ENCODE measurements around the gene ARHGAP10. TPM values are rescaled to one million over a fixed set of nuclear protein-coding genes. Genes with fewer than 3 reads are reported as not detected.

Gene ARHGAP10
- total and polyA plus RNA-seq, 12 donors, result 33.9 to 71.1 (median 60.7) TPM

- H3K36me3 ChIP-seq, result no peaks in the 10 kb centered on the region
- WGBS, 2 donors, result 93 to 95% methylated on average over 7 of the region's 7 CpGs
- intact Hi-C loops (cut with DNase I), result no loop called here
- TF ChIP-seq, protein P1, sequence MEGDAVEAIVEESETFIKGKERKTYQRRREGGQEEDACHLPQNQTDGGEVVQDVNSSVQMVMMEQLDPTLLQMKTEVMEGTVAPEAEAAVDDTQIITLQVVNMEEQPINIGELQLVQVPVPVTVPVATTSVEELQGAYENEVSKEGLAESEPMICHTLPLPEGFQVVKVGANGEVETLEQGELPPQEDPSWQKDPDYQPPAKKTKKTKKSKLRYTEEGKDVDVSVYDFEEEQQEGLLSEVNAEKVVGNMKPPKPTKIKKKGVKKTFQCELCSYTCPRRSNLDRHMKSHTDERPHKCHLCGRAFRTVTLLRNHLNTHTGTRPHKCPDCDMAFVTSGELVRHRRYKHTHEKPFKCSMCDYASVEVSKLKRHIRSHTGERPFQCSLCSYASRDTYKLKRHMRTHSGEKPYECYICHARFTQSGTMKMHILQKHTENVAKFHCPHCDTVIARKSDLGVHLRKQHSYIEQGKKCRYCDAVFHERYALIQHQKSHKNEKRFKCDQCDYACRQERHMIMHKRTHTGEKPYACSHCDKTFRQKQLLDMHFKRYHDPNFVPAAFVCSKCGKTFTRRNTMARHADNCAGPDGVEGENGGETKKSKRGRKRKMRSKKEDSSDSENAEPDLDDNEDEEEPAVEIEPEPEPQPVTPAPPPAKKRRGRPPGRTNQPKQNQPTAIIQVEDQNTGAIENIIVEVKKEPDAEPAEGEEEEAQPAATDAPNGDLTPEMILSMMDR (IDR thresholded peaks at IDR 0.05), result no peak
- no peaks in the 10 kb centered on the region for H3K27me3 ChIP-seq
- DNase-seq, result no peak
- no peak for ATAC-seq
- H3K4me3 ChIP-seq, result no peak overlapping the region
- no peaks in the 10 kb centered on the region for H3K9me3 ChIP-seq
- peak overlapping the region in 6 of 10 donors; percentile 32 to 59 (median 44) for H3K27ac ChIP-seq
- peaks cover 0 to 44% (median 21%) of the 10 kb centered on the region in 9 donors for H3K4me1 ChIP-seq
Measured at GRCh38 chr4:147761218-147761883, 29.5 kb downstream of the ARHGAP10 start.

- no peaks in the 10 kb centered on the region for H3K36me3 ChIP-seq
- 74 to 80% methylated on average over 7 of the region's 7 CpGs for WGBS, 2 donors
- H3K4me1 ChIP-seq, result peaks cover 3 to 49% (median 22%) of the 10 kb centered on the region in 9 donors
- H3K27ac ChIP-seq, result no peak overlapping the region
- ATAC-seq (no peak), DNase-seq (no peak)
- intact Hi-C loops (cut with DNase I), result no loop called here
- no peaks in the 10 kb centered on the region for H3K9me3 ChIP-seq
- TF ChIP-seq, protein P1 (IDR thresholded peaks at IDR 0.05), result no peak
- H3K27me3 ChIP-seq, result no peaks in the 10 kb centered on the region
- H3K4me3 ChIP-seq, result no peak overlapping the region
Measured at GRCh38 chr4:147764337-147764736, 32.4 kb downstream of the ARHGAP10 start.

DNA sequence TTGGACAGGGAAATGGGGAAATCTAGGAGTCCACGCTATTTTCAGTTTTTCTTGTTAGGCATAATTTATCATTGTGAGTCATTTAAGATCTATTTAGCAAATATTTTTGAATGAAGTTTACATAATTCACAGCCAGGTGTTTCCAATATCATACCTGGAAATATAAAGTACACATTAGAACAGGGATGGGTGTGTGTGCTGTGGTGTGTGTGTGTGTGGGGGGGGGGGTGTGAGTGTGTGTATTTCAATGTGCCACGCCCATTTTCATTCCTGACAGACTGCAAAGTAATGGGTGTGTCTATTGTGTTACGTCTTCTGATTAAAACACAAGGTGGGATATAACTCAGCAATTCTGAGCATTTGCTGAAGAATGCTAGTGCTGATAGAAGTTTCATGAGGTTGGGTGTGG, 33.2 kb downstream of the ARHGAP10 start:
- TF ChIP-seq, protein P1 (IDR thresholded peaks at IDR 0.05), result no peak
- 89 to 92% methylated on average over 3 of the region's 3 CpGs for WGBS, 2 donors

DNA sequence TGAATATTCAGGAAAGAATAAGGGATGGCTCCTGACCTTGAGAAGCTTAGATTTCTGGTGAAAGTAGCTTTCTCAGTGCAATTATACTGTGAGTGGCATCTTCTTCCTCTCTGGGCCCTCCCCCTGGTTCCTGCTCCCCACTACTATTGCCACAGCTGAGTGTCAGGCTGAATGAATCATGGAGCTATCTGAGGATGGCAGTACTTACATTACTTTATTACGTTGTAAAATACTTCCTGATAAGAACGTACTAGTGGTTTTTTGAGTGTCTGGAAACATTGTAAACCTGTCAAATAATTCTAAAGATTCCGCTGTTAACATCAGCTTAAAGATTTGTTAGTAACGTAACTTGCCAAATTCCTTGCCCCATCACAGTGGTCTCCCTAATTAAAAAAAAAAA, 36.2 kb downstream of the ARHGAP10 start:
- no peak overlapping the region for H3K4me3 ChIP-seq
- no peaks in the 10 kb centered on the region for H3K36me3 ChIP-seq
- H3K4me1 ChIP-seq, result peaks cover 12 to 60% (median 44%) of the 10 kb centered on the region in 9 donors
- TF ChIP-seq, protein P1 (IDR thresholded peaks at IDR 0.05), result no peak
- DNase-seq (no peak), ATAC-seq (peak in 2 of 8 donors; percentile 34 to 80)
- WGBS, 2 donors, result 54 to 55% methylated on average over 4 of the region's 4 CpGs
- intact Hi-C loops (cut with DNase I), result loop anchor here in 1 of 10 donors (2.0 kb wide), 1 partner anchor 33 kb away; no protein-coding TSS in a partner anchor
- no peak overlapping the region for H3K27ac ChIP-seq
- H3K9me3 ChIP-seq, result no peaks in the 10 kb centered on the region
- H3K27me3 ChIP-seq, result no peaks in the 10 kb centered on the region

More for the DNA sequence above, 33.2 kb downstream of the ARHGAP10 start:
- H3K27me3 ChIP-seq, result no peaks in the 10 kb centered on the region
- no peak overlapping the region for H3K4me3 ChIP-seq
- H3K27ac ChIP-seq, result no peak overlapping the region
- no peaks in the 10 kb centered on the region for H3K9me3 ChIP-seq
- ATAC-seq (no peak), DNase-seq (no peak)
- no peaks in the 10 kb centered on the region for H3K36me3 ChIP-seq
- H3K4me1 ChIP-seq, result peaks cover 3 to 52% (median 29%) of the 10 kb centered on the region in 9 donors
- intact Hi-C loops (cut with DNase I), result no loop called here
